ENCODE measurements around the gene PICALM. TPM values are rescaled to one million over a fixed set of nuclear protein-coding genes. Genes with fewer than 3 reads are reported as not detected.

PICALM gene
- total and polyA plus RNA-seq, 9 of the 15 experiments (the other 6 are each of a cell fraction or from before 2014, with no cell fraction given), result 41.3 to 990 (median 309) TPM

DNA sequence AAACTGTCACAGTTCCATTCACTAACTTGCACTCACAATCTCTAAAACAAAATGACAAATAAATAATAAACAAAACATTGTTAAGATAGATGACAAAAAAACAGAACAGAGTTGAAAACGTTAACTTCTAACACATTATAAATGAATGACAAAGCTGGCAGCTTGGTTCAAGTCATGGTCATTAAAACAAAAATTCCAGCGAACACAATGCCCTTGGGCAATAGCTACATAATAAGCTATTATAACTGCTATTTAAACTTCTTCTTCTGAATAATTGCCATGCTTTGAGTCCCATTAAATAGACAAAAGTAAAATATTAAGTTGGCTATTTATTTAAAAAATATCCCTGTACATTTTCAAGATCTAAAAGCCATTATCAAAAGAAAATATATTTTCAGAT, 54.7 kb downstream of the PICALM start:
- in situ Hi-C loops (cut with MboI), result no loop called here
- no TSS peak for BruUV-seq (replicated peaks)
- CTCF ChIA-PET (ENCODE audit: low intra/inter-chr PET ratio), result no interaction called here

DNA sequence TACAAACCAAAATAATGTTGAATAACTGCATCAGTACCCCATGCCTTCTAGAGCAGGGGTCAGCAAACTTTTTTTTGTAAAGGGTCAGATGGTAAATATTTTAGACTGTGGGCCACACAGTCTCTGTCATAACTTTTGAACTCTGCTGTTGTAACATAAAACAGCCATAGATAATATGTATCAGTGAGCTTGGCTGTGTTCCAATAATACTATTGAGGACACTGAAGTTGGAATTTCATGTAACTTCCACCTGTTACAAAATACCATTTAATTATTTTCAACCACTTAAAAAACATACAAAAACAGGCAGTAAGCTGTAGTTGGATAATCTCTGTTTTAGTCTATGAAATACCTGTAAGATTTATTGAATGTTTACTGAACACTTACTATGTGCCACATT, 55.2 kb downstream of the PICALM start:
- in situ Hi-C loops (cut with MboI), result no loop called here
- FAIRE-seq (no peak), ATAC-seq (no peak), DNase-seq (ENCODE audit: extremely low read depth in 1 of 4, low spot score in 3 of 4) (no peak)
- H3K36me3 ChIP-seq (ENCODE audit: control insufficient read depth, insufficient read depth, low read length), result peaks cover 89% of the 10 kb centered on the region
- H3K4me2 ChIP-seq (ENCODE audit: insufficient read depth, low read length), result no peak overlapping the region
- H3K4me3 ChIP-seq, result no peak overlapping the region
- H3K9me3 ChIP-seq (replicated peaks; ENCODE audit: control insufficient read depth, insufficient read depth, low read depth, low read length), result no peaks in the 10 kb centered on the region
- no peak overlapping the region for H2AFZ ChIP-seq (ENCODE audit: low read depth, low read length)
- no TSS peak for BruUV-seq (replicated peaks)
- H3K9ac ChIP-seq (ENCODE audit: insufficient read depth in 1 of 2, low read depth in 2 of 2, low read length in 2 of 2), result no peak overlapping the region
- peaks cover 0 to 4% of the 10 kb centered on the region in 2 experiments; a peak in 1 of 5 replicates for H3K4me1 ChIP-seq (replicated peaks in 1 of 2; ENCODE audit: control insufficient read depth in 2 of 2, insufficient read depth in 2 of 2, low read length in 2 of 2)
- ChIA-PET POLR2A (interaction anchor here (0.7 to 4.3 kb wide), 3 partner anchors 12 to 148 kb away, joined by 4 to 21 read pairs (median 4); no protein-coding TSS in a partner anchor), CTCF (ENCODE audit: low intra/inter-chr PET ratio) (no interaction called here)
- H3K27me3 ChIP-seq (ENCODE audit: control insufficient read depth in 2 of 2, insufficient read depth in 2 of 2, low read length in 2 of 2), result no peaks in the 10 kb centered on the region
- TF ChIP-seq ZNF696 (CRISPR knock-in tag; conservative IDR thresholded peaks at IDR 0.05) (no peak), ESRRA (IDR thresholded peaks at IDR 0.05; ENCODE audit: borderline replicate concordance, low read depth) (no peak), ZNF717 (CRISPR knock-in tag; IDR thresholded peaks at IDR 0.05) (no peak), RBM22 (IDR thresholded peaks at IDR 0.05; ENCODE audit: low read depth, low read length, poor library complexity, severe bottlenecking) (peak; percentile 19), NFIC (IDR thresholded peaks at IDR 0.05) (peak; percentile 77)
- intact Hi-C loops (cut with micrococcal nuclease), result no loop called here
- H3K79me2 ChIP-seq (ENCODE audit: control insufficient read depth, insufficient read depth, low read length), result peaks cover 71% of the 10 kb centered on the region
- no peaks in the 10 kb centered on the region for H3K9me1 ChIP-seq (ENCODE audit: control insufficient read depth, insufficient read depth, low read length)
- no peaks in the 10 kb centered on the region; the same call in 1 of the 2 replicates for H4K20me1 ChIP-seq (replicated peaks; ENCODE audit: control insufficient read depth, insufficient read depth, low read length)
- H3K27ac ChIP-seq (ENCODE audit: extremely low read depth, low read depth, low read length), result 0 out of 3 replicates have a peak overlapping the region, but pooled peaks have one; percentile 8

More for the DNA sequence above, 54.7 kb downstream of the PICALM start:
- Histone ChIP-seq H3K4me1 (replicated peaks in 1 of 2; ENCODE audit: control insufficient read depth in 2 of 2, insufficient read depth in 2 of 2, low read length in 2 of 2) (no peaks in the 10 kb centered on the region; a peak in 1 of 5 replicates), H4K20me1 (replicated peaks; ENCODE audit: control insufficient read depth, insufficient read depth, low read length) (no peaks in the 10 kb centered on the region; the same call in 1 of the 2 replicates), H3K4me3 (no peak overlapping the region), H3K9ac (ENCODE audit: insufficient read depth in 1 of 2, low read depth in 2 of 2, low read length in 2 of 2) (no peak overlapping the region), H3K4me2 (ENCODE audit: insufficient read depth, low read length) (no peak overlapping the region), H3K9me1 (ENCODE audit: control insufficient read depth, insufficient read depth, low read length) (no peaks in the 10 kb centered on the region), H3K27ac (ENCODE audit: extremely low read depth, low read depth, low read length) (no peak overlapping the region), H3K36me3 (ENCODE audit: control insufficient read depth, insufficient read depth, low read length) (peaks cover 91% of the 10 kb centered on the region), H3K27me3 (ENCODE audit: control insufficient read depth in 2 of 2, insufficient read depth in 2 of 2, low read length in 2 of 2) (no peaks in the 10 kb centered on the region), H3K9me3 (replicated peaks; ENCODE audit: control insufficient read depth, insufficient read depth, low read depth, low read length) (no peaks in the 10 kb centered on the region), H3K79me2 (ENCODE audit: control insufficient read depth, insufficient read depth, low read length) (peaks cover 76% of the 10 kb centered on the region), H2AFZ (ENCODE audit: low read depth, low read length) (no peak overlapping the region)
- 65% methylated on average over 2 of the region's 2 CpGs for WGBS (ENCODE audit: insufficient coverage, low coverage, missing lambda C conversion rate)
- intact Hi-C loops (cut with micrococcal nuclease), result no loop called here
- FAIRE-seq (no peak), ATAC-seq (no peak), DNase-seq (ENCODE audit: extremely low read depth in 1 of 4, low spot score in 3 of 4) (no peak)
- TF ChIP-seq KAT7 (CRISPR knock-in tag; IDR thresholded peaks at IDR 0.05; ENCODE audit: borderline replicate concordance), result no peak
- TF ChIP-seq RBM22 (IDR thresholded peaks at IDR 0.05; ENCODE audit: low read depth, low read length, poor library complexity, severe bottlenecking), result no peak
- TF ChIP-seq EZH2 (IDR thresholded peaks at IDR 0.05; ENCODE audit: borderline replicate concordance, low read depth, low read length), result no peak
- no peak for TF ChIP-seq SAFB (IDR thresholded peaks at IDR 0.05; ENCODE audit: borderline replicate concordance, low read depth, low read length)
- no peak for TF ChIP-seq ETV1 (tag; conservative IDR thresholded peaks at IDR 0.05; ENCODE audit: low read depth)
- TF ChIP-seq, protein P1, sequence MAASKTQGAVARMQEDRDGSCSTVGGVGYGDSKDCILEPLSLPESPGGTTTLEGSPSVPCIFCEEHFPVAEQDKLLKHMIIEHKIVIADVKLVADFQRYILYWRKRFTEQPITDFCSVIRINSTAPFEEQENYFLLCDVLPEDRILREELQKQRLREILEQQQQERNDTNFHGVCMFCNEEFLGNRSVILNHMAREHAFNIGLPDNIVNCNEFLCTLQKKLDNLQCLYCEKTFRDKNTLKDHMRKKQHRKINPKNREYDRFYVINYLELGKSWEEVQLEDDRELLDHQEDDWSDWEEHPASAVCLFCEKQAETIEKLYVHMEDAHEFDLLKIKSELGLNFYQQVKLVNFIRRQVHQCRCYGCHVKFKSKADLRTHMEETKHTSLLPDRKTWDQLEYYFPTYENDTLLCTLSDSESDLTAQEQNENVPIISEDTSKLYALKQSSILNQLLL (CRISPR knock-in tag; IDR thresholded peaks at IDR 0.05; ENCODE audit: borderline replicate concordance), result no peak
- TF ChIP-seq DDX20 (tag; IDR thresholded peaks at IDR 0.05; ENCODE audit: low read depth), result no peak
- POLR2A ChIA-PET, result interaction anchor here (0.7 to 4.3 kb wide), 3 partner anchors 12 to 148 kb away, joined by 4 to 21 read pairs (median 4); no protein-coding TSS in a partner anchor

All from K562 (cell line).